Dermis microvascular lymphatic vessel endothelial cell (primary cell): ENCODE measurements around the gene C4BPB. TPM values are rescaled to one million over a fixed set of nuclear protein-coding genes. Genes with fewer than 3 reads are reported as not detected.

Experiments used
- DNase-seq, 2 donors: peaks; one replicate each; pipeline versions ENCODE4 v3.0.0 to v3.0.0-alpha.2; 2010; ENCODE audit warnings: low read depth in 2 of 2
- total RNA-seq: library from RNA; depleted of rRNA; stranded (reverse); fragments of >200 nt; gene quantifications from 2 replicates; pipeline ENCODE4 v1.2.1, GENCODE V29; 2014

C4BPB gene
- total RNA-seq, 1 donor from 2014 or later: 0.13 TPM

GRCh38 chr1:207084232-207084631 lies 4.4 kb upstream of the C4BPB start:
- DNase-seq: no peak

GRCh38 chr1:207084701-207085180 lies 3.9 kb upstream of the C4BPB start:
- peak; percentile 36 to 70 for DNase-seq

- no peak for DNase-seq
These were observed 2.8 kb upstream of the C4BPB start for GRCh38 chr1:207085887-207086286.

GRCh38 chr1:207088161-207088560 lies 499 bp upstream of the C4BPB start:
- DNase-seq: no peak

GRCh38 chr1:207089627-207090355 lies 1.1 kb downstream of the C4BPB start:
- DNase-seq: no peak

- DNase-seq: no peak
These were observed 2.7 kb downstream of the C4BPB start for GRCh38 chr1:207091200-207091908.

GRCh38 chr1:207093944-207094343 lies 5.3 kb downstream of the C4BPB start:
- no peak for DNase-seq

GRCh38 chr1:207097871-207098324 lies 9.2 kb downstream of the C4BPB start:
- DNase-seq: no peak

- no peak for DNase-seq
These were observed 13.1 kb downstream of the C4BPB start for GRCh38 chr1:207101720-207102119.

GRCh38 chr1:207102146-207102545 lies 13.5 kb downstream of the C4BPB start:
- DNase-seq: no peak

GRCh38 chr1:207102659-207103058 lies 14.0 kb downstream of the C4BPB start:
- no peak for DNase-seq

GRCh38 chr1:207103892-207104373 lies 15.3 kb downstream of the C4BPB start, which contains the start of gene C4BPA:
Gene C4BPA, plus strand, starts transcription at chr1:207104233. Its CDS starts 8,793 bp downstream, at chr1:207113026.
- DNase-seq: no peak

- no peak for DNase-seq
These were observed 20.3 kb downstream of the C4BPB start for GRCh38 chr1:207109004-207109403.

GRCh38 chr1:207112616-207113296 lies 24.1 kb downstream of the C4BPB start:
- no peak for DNase-seq

GRCh38 chr1:207115269-207115668 lies 26.6 kb downstream of the C4BPB start:
- no peak for DNase-seq

- DNase-seq: no peak
These were observed 35.7 kb downstream of the C4BPB start for GRCh38 chr1:207124389-207124788.

GRCh38 chr1:207128336-207128921 lies 39.8 kb downstream of the C4BPB start:
- no peak for DNase-seq

- no peak for DNase-seq
These were observed 40.4 kb downstream of the C4BPB start for GRCh38 chr1:207129053-207129452.

GRCh38 chr1:207130252-207131036 lies 41.8 kb downstream of the C4BPB start:
- DNase-seq: no peak

GRCh38 chr1:207131163-207131562 lies 42.5 kb downstream of the C4BPB start:
- no peak for DNase-seq

- no peak for DNase-seq
These were observed 45.9 kb downstream of the C4BPB start for GRCh38 chr1:207134581-207134980.
